Stimulated activated CD8-positive, alpha-beta memory T cell treated with anti-CD3 and anti-CD28 coated beads, Interleukin-2, amount 100 ng/mL, for 1 hour (primary cell): Measurements from ENCODE around the gene RTN4R.
"Not testable (repeated sequence)": the region's sequence is repeated elsewhere in the genome, so short reads cannot be mapped to it uniquely, and the experiment has no call there.

ENCODE experiments used
- DNase-seq, 2 donors: peaks; one replicate each; pipeline ENCODE4 v3.0.0-alpha.2; 2020; ENCODE audit warnings: low read depth in 2 of 2

The RTN4R gene

DNA sequence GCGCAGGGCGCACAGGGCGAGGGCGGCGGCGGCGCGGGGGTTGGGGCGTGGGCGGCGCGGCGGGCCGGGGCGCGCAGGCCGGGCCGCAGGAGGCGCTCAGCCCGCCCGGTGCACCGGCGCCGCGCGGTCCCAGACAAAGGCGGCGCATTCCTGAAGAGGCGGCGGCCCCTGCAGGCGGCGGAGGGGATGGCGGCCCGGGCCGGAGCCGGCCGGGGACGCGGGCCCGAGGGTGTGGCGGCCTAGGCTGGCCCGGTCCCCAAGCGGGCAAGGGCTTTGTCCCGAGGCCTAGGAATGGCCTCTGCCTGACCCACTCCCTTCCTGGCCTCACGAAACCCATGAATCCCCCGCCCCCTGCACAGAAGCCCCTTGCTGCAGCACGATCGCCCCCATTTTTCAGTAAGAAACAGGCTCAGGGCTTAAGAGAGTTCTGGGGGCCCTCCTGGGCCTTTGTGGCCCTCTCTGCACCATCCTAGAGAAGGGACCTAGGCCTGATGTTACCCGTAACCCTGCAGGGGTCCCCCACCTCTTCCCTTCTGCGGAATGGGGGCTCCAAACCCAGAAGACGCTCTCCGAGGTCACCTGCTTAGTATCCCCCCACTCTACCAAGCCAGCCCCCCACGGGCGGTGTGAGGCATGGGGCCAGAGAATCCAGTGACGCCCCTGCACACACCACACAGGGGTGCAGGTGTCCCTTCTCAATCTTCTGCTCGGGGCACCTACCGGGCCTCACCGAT, at the start of gene RTN4R:
RTN4R (minus strand) TSS at position 40 of the 734 bp plus-strand sequence. CDS start 226 bp downstream, outside the sequence.
- DNase-seq = peak; percentile 16 to 22

DNA sequence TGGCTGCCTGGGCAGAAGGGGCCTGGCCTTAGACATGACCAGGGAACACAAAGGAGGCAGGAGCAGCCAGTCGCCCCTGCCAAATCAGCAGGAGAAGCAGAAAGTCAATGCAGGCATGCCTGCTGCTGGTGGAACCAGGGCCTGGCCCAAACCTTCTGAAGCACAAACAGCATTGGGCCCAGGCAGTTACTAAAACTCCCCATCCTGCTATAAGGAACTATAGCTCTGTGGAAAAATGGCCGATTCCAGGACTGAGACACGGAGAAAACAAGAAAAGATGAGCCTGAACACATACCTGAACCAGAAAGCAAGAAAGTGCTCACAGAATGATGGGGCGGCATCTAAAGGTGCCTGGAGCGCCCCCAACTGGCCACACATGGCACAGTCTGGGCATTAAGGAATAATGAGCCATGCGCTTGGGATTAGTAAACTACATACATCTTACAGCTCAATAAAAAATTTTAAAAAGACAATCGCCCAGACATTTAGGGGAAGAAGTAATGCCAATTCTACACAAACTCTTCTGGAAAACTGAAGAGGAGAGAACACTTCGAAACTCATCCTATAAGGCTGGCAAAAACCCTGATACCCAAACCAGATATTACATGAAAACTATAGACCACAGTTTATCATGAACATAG, 49.4 kb upstream of the RTN4R start:
- not testable (repeated sequence) for DNase-seq

DNA sequence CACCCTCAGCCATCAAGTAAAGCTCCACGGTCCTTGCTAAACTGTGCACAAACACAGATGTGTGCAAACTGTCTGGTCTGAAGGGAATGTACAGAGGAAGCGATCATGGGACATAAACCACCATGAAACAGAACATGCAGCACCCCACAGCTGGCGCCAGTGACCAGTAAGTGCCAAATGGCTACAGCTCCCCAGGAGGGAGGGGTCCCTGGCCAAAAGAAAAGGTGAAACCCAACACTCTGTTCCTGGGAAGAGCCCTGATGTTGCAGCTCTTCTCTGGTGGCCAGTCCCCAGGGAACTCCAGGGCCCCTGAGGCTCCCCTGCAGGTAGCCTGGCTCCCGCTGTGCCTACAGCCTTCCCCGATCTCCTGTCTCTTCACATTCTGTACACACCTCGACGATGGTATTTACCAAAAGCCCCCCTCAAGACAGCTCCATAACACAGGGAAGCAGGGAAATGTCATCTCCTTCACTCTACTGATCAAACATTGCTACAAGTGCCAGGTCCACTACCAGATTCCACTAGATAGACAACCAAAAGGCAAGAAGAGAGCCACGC, 48.8 kb upstream of the RTN4R start:
- no peak for DNase-seq

DNA sequence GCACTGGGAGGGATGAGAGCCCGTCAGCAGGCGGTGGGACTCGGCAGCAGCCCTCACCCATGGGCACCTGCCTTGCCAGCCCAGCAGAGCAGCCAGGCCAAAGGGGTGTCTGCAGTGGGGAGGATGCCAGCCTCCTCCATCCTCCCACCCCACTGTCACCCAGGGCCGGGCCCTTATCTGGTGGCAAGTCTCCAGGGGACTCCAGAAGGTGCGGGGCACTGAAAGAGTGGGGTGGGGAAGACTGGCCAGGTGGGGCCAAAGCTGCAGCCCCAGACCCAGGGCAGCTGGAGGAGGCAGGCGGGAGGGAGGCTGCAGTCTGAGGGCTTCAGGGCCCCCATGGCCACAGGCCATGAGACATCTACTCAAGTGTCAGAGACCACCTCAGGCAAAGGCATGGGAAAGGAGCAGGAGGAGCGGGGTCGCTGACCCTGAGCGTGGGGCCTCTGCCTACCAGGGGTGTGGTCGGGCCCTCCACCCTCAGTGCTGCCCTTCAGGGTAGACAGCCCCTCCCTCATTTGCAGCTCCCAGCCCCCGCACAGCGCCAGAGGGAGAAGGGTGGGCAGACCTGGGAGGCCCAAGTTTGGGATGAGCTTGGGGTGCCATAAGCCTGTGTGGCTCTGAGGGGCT, 48.2 kb upstream of the RTN4R start:
- DNase-seq = no peak

DNA sequence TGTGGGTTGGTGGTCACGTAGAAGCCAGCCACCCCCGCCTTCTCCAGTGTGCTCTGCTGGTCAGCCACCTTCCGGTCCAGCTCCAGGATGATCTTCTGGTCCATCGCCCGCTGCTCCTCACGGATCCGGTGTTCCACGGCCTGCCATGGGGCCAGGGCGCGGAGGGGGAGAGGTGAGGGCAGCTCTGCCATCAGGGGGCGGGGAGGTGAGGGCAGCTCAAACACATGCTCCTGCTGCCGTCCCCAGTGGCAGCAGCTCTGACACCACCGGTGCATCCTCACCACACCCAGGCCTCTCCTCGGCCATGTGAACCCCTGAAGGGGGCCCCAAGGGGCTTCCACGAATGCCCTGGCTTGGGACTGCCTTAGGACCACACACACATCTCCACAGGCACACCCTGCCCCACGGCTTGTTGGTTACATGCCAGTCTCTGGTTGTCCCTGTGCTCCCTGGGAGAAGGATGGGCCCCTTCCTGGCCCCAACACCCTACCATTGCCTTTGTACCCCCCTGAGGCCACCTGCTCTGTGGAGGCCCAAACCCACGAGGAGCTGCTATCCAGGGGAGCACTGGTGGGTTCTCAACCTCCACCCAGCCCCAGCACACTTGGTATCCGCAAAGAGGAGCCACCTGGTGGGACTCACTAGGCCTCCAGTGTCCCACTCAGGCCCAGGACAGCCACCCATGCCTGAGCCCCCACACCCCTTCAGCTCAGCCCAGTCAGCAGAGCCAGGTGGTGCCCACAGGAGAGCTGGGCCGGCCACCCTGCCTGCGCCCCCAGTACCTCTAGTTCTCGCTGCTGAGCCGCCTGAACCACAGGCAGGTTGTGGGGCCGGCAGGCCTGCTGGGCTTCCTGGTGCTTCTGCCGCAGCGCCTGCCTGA, 47.5 kb upstream of the RTN4R start:
- no peak for DNase-seq

DNA sequence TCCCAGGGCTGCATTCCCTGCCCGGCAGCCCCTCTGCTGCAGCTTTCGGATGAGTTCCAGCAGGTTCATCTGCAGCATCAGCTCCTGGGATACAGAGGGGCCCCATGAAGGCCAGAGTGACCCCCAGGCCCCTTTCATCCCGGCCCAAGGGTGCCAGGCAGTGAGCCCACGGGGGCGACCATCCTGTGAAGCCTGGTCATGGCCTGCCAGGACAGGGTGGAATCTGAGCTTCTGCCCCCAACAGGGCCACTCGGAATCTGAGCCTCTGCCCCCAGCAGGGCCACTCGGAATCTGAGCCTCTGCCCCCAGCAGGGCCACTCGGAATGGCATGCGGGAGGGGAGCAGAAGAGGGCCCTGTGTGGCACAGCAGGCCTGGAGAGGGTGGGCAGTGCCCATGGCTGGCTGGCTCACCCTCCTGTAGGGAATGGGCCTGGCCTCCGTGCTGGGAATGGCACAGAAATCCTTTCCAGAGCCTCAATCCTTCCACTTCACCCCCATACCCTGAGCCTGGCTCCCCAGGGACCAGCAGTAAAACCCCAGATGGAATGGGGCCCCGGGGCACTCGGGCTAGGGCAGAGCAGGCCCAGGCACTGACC, 46.7 kb upstream of the RTN4R start:
- DNase-seq = not testable (repeated sequence)

DNA sequence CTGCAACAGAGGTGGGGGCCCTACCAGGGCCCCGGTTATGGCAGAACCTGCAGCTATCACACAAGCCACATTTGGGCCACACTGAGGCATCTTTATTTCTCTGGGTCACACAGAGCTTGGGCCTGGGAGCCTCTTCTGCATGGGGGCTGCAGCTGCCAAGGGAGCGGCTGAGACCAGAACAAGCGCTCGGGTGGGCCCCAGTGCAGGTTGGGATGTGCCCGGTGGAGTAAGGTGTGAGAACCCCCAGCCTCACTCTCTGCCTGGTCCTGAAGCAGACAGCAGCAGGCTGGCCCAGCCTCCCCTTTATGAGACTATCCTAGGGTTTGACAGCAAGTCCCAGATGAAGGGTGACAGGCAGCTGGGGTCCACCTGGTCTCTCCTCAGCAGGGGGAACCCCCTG, 46.1 kb upstream of the RTN4R start:
- not testable (repeated sequence) for DNase-seq

DNA sequence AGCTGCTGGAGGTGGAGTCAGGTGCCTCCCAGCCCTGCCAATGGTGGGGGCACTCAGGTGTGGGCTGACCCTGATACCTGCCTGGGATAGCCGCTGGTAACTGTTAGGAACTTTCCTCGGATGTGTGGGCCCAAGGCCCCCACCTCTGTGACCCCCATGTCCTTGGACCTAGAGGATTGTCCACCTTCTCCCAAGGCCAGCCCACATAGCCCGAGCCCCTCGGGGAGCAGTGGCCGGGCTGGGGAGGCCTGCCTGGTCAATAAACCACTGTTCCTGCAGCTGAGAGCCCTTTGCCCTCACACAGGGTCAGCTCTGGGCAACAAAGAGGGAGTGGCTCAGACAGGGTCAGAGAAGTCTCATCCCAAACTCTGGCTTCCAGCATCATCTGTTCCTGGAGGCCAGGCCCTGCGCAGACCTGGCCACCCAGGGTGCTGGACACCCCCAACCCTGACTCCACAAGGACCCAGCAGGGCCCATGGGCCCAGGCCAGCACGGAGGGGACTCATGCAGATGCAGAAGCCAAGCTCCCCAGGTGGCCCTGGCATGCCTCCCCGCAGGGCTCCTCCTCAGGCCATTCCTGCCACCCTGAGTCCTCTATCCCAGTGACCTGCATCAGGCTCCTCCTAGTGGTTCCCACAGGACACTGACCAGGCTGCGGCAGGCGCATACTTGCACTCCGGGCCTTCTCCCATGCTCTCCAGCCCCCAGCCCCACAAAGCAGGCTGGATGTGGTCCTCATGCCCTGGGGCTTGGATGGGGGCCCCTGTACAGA, 45.4 kb upstream of the RTN4R start:
- not testable (repeated sequence) for DNase-seq

DNA sequence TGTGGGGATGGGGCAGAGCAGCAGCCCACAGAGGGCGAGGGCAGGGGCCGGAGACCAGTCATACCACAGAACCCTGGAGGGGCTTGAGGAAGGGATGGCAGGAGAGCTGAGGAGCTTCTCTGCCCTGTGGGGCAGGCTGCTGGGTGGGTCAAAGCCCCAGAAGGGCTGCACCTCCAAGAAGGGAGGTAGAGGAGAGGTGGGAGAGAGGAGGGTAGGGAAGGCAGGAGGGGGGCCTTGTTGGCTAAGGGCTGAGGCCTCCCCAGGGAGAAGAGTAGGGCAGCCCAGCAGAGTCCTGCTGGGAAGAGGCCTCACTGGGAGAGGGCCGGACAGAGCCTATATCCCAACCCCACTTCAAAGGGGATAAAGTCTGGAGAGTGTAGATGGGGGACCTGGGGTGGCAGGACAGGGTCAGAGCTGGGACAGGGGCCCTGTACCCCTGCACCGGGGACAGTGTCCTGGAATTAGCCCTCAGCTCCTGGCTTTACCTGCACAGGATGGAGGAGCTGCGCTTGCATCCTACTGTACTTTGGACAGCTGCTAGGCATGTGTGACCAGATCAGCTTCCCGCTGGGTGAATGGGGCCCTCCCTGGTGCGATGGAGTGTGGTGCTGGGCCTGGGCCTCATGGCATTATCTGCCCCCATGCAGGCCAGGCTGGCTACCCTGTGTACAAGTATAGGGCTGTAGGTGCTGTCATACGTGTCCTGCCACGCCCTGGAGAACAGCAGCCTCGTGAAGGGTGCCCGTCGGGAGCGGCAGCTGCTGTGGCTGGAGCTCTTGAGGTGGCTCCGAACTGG, 44.5 kb upstream of the RTN4R start:
- no peak for DNase-seq

DNA sequence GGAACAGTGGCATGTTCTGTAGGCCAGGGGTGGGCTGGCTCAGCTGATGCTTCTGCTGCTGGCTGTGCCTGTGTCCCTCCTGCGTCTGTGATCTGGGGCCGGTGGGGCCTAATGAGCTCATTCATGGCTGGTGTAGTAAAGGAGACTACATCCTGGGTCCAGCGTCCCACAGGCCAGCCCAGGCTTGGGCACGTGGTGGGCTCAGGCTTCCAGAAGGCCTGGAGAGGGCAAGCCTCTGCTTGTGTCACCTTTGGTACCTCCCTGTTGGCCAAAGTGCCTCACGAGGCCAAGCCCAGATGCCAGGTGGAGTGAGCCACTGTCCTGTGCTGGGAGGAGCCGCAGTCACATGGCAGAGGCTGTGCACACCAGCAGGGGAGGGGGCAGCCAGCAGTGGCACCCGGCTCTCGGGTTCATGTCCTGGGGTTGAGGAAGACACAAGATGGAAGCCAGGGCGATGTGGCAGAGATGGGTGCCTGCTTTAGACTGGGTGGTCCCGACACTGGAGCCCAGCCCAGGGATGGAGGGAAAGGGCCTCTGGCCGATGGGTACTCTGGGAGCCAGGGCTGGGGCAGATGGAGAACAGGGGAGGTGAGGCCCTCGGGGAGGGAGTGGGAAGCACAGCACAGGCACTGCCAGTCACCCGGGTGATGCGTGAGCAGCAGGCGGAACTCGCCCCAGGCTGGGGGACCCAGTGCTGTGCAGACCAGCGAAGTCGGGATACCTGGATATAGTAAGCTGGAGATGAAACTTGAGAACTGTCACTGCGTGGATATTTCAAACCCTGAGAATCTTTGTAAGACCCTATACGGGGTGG, 43.3 kb upstream of the RTN4R start:
- not testable (repeated sequence) for DNase-seq

DNA sequence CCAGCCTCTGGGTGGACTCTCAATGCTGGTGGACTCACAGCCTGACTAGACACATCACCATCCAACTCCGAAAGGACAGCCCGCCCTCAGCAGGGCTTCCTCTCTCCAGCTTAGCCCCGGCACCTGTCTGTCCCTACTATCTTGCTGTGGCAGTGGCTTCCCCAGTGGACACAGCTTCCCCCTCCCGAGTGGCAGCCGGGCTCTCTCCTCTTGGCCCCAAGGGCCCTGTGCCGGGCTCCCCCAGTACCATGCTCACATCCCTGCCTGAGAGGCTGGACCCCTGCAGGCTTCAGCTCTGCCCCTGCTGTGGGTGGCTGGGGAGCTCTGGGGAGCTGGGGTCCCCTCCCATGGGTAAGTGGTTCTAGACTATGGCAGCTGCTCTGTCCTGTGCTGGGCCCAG, 42.7 kb upstream of the RTN4R start:
- DNase-seq = not testable (repeated sequence)

DNA sequence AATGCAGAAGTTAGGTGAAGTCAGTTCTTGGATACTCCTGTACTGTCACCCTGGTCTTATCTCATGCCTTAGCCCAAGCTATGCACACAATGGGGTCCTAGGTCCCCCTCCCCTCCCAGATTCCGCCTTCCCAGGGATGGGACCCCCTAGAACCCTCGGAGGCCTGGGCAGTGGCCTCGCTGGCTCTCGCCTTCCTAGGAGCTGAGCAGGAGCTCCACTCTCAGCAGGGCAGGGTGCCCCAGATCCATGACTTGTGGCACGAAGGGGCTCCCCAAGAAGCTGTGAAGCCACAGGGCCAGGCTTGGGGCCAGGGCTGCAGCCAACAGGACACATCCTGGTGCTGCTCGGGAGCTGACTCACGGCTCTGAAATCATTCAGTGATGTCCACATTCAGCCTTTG, 42.1 kb upstream of the RTN4R start:
- DNase-seq = not testable (repeated sequence)

DNA sequence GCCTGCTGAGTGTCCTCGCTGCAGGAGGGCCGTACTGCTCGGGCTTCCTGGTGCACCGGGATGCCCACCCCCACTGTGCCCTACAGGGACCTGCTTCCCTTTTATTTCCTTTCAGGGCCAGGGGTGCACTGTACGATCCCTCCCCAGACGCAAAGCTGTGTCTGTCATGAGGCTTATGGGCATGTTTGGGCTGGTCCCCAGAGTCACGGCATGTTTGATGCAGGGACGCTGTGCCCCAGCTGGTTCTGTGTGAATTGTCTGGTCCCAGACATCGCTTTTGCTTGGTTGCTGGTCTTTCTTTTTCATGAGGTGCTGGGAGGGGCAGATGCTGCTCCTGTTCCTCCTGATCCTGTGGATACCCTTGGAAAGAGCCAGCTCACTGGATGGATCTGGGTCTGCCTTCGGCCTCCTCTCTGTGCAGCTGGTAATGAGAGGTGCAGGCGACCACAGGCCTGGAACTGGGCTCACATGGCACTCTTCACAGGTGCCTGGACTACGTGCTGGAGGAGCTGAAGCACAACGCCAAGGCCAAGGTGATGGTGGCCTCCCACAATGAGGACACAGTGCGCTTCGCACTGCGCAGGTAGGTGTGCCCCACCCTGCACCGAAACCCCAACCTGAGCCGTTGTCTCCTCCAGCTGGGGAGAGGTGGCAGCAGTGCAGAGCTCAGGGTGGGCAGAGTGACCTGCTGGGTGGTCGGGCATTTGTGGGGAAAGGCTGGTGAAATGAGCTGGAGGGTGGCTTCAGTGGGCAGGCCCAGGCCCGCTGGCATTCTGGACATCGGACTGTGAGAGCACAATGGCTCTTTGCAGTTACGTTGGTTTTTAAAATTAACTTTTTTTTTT, 40.9 kb upstream of the RTN4R start:
- DNase-seq = not testable (repeated sequence)

DNA sequence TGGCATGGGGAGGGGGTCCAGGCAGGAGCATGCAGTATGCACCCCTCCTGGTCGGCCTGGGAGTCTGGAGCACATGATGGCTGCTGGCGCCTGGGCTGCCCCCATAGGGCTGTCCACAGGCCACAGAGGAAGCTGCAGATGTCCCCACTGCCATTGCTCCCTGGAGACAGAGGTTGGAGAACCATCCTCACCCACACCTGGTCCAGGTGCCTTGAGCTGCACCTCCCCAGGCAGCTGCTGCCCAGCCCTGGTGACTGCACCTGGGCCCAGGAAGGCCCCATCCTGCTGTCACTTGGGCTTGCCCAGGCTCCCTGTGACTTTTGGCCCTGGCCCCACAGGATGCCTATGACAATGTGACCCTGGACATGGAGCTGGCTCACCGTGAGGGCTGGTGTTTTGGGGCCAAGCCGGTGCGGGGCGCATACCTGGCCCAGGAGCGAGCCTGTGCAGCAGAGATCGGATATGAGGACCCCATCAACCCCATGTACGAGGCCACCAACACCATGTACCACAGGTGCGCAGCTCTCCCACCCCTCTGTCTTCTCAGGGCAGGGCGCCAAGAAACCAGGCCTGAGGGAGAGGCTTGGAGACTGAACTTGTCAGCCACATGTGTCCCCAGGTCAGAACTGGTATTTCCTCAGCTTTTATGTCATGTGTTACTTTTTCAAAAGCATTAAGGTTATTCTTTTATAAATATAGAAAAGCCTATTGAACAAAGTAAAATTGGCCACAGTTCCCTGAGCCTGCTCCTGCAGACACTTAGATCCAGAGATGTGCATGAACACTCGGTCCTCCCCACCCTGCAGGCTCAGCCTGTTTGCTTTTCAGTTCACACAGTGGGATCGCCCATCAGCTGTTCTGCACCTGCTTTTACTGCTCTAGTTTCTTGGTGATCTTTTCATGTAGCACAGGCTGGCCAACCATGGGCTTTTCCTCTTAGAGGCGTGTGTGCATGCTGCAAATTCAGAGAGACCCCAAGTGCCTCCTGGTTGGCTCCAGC, 39.6 kb upstream of the RTN4R start:
- DNase-seq = not testable (repeated sequence)

DNA sequence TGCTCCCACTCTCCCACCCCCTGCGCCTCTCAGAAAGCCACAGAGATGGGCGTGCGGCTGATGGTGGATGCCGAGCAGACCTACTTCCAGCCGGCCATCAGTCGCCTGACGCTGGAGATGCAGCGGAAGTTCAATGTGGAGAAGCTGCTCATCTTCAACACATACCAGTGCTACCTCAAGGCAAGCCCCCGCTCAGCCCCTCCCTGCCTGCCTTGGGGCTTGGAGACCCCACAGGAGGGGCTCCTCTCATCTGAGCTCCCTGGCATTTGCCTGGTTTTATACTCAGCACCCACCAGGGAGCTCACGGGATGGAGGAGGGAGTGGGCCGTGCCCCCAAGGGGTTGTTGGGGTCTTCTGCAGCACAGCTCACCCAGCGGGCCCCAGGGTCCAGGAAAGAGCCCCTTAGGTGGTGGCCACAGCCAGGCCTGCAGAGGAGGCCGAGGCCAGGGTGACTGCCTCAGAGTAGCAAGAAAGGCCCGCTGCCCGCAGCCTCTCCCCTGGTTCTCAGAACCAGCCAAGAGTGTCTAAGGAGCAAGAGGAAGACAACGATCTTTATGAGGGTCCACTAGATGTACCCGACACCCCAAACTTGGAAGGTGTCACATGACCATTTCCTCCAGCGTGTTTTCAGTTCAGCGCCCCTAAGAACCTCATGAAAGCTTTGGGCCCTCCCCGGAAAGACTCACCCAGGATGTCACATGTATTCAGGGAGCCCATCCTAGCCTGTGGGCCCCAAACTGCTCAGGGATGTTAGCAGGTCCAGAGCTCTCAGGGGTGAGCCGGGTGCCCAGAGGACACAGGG, 38.7 kb upstream of the RTN4R start:
- DNase-seq = not testable (repeated sequence)
